Sigmoid colon (tissue), 7 donors: ENCODE data around the gene NCSTN. TPM values are rescaled to one million over a fixed set of nuclear protein-coding genes. Genes with fewer than 3 reads are reported as not detected.
A peak's percentile ranks its signal among the peaks of the same experiment; 100 is the strongest.

ENCODE experiments used
- DNase-seq: peaks from one replicate; pipeline ENCODE4 v3.0.0-alpha.2; 2019
- H3K27ac ChIP-seq, 4 donors: fragments of 200-600 bp; sonication (generic); one replicate each; pipeline ENCODE4 v1.5.1; 2016 to 2019; ENCODE audit warnings: mild to moderate bottlenecking in 1 of 4
- H3K27me3 ChIP-seq, 3 donors: fragments of 200-600 bp; sonication (generic); one replicate each; pipeline ENCODE4 v1.5.1; 2019; ENCODE audit warnings: mild to moderate bottlenecking in 1 of 3
- H3K36me3 ChIP-seq, 4 donors: fragments of 200-600 bp; sonication (generic); one replicate each; pipeline ENCODE4 v1.5.1; 2016 to 2019
- H3K4me1 ChIP-seq, 4 donors: fragments of 200-600 bp; sonication (generic); one replicate each; pipeline ENCODE4 v1.5.1; 2017 to 2019
- H3K4me3 ChIP-seq, 4 donors: fragments of 200-600 bp; sonication (generic); one replicate each; pipeline ENCODE4 v1.5.1; 2017 to 2019; ENCODE audit warnings: mild to moderate bottlenecking in 2 of 4, moderate library complexity in 1 of 4
- H3K9me3 ChIP-seq, 4 donors: fragments of 200-600 bp in 3 of 4; sonication (generic) in 3 of 4; one replicate each; pipeline versions ENCODE4 v1.5.1 to v1.6.1; 2013 to 2019
- EP300 ChIP-seq, 4 donors: sonication (generic); formaldehyde crosslinking; IDR thresholded peaks; one replicate each; pipeline ENCODE4 v1.6.1; 2017; ENCODE audit warnings: antibody characterized with exemption in 4 of 4
- POLR2A ChIP-seq, 2 donors: fragments of 450-650 bp; IDR thresholded peaks; one replicate each; pipeline ENCODE4 v1.6.1; 2016; ENCODE audit warnings: antibody characterized with exemption in 2 of 2, mild to moderate bottlenecking in 2 of 2, moderate library complexity in 2 of 2
- POLR2AphosphoS5 ChIP-seq, 4 donors: sonication (generic); formaldehyde crosslinking; IDR thresholded peaks; one replicate each; pipeline ENCODE4 v1.6.1; 2017; ENCODE audit warnings: antibody characterized with exemption in 4 of 4
- WGBS, 2 donors: extraction: QIAGEN DNeasy Blood & Tissue Kit; methylation state at CpG; one replicate each; pipeline ENCODE4 v1.1.7; 2013; 5-methylcytosine and 5-hydroxymethylcytosine counted together
- intact Hi-C: fragments of 100-400 bp; cut with DNase I; formaldehyde crosslinking; loops from one replicate; pipeline ENCODE4 v1.15.1; 2023
- polyA plus RNA-seq, 3 donors: library from polyadenylated mRNA; stranded (reverse); fragments of 200-250 nt; gene quantifications; one replicate each; pipeline ENCODE4 v1.2.3, GENCODE V29; 2013
- total RNA-seq, 4 donors: library from RNA; depleted of rRNA; stranded (reverse); fragments of >200 nt; gene quantifications; one replicate each; pipeline ENCODE4 v1.1.0, GENCODE V29; 2016
- TF ChIP-seq, protein P1 (sequence below), 4 experiments: fragments of 450-650 bp in 3 of 4; fragments of 200-600 bp in 1 of 4; IDR thresholded peaks; one replicate each; pipeline ENCODE4 v1.5.1; 2016 to 2019; ENCODE audit warnings: antibody characterized with exemption in 4 of 4, mild to moderate bottlenecking in 3 of 4, moderate library complexity in 2 of 4
- donor health status: healthy with polysubstance abuse.
- donor health status: Bipolar disorder and iron deficiency.
- donor health status: healthy.

NCSTN gene
- total and polyA plus RNA-seq, 7 donors = 12.0 to 55.6 (median 32.9) TPM

DNA sequence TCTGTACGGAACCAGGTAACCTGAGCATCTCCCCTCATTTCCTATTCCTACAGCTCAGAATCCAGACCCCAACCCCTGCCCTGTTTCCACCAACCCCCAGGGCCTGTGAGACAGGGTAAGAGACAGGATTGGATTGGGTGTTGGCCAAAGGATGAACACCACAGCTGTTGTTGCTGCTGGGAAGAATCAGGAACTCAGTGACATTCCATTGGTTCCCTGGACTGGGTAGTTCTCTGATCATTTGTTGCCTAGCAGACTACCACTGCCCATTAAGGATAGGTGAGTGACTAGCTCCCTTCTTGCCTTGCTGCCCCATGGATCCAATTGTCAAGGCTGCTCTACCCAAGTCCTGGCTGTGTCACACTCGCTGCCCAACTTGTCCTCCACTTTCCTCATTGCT is 10.0 kb downstream of the NCSTN start:
- no peak overlapping the region for H3K27ac ChIP-seq
- no peaks in the 10 kb centered on the region for H3K27me3 ChIP-seq
- intact Hi-C loops = no loop called here
- H3K4me1 ChIP-seq = no peaks in the 10 kb centered on the region
- peaks cover 60 to 100% (median 86%) of the 10 kb centered on the region in 4 donors for H3K36me3 ChIP-seq
- 94% methylated on average over 2 of the region's 2 CpGs for WGBS, 2 donors
- no peak overlapping the region for H3K4me3 ChIP-seq
- DNase-seq = no peak
- TF ChIP-seq EP300 (IDR thresholded peaks at IDR 0.05) (no peak), POLR2A (IDR thresholded peaks at IDR 0.05) (no peak), POLR2AphosphoS5 (IDR thresholded peaks at IDR 0.05) (no peak)
- TF ChIP-seq, protein P1, sequence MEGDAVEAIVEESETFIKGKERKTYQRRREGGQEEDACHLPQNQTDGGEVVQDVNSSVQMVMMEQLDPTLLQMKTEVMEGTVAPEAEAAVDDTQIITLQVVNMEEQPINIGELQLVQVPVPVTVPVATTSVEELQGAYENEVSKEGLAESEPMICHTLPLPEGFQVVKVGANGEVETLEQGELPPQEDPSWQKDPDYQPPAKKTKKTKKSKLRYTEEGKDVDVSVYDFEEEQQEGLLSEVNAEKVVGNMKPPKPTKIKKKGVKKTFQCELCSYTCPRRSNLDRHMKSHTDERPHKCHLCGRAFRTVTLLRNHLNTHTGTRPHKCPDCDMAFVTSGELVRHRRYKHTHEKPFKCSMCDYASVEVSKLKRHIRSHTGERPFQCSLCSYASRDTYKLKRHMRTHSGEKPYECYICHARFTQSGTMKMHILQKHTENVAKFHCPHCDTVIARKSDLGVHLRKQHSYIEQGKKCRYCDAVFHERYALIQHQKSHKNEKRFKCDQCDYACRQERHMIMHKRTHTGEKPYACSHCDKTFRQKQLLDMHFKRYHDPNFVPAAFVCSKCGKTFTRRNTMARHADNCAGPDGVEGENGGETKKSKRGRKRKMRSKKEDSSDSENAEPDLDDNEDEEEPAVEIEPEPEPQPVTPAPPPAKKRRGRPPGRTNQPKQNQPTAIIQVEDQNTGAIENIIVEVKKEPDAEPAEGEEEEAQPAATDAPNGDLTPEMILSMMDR (IDR thresholded peaks at IDR 0.05) = no peak
- H3K9me3 ChIP-seq = no peaks in the 10 kb centered on the region

DNA sequence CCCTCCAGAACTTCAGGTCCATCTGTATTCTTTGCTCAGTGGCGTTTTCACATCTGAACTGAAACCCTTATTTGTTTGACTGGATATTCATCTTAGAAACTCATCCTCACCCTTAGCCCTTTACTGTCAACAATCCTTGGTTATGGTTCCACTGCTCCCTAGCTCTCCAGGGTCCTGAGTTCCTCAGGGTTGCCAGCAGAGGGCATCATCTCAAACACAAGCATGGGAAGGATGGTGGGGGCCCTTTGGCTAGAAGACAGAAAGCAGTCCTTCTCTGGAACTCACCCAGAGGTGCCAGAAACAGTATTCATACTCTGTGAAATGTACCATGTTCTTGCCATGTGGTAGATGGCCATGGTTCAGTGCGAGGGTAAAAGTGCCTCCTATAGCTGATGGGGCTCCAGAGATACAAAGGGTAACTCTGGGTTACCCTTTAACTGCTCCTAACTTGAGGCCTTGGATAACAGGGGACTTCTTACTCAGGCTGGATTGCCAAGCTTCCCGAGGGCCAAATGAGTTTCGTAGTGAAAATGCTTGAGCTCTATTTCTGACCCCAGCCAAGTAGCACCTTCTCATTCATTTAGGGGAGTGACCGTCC is 11.3 kb downstream of the NCSTN start:
- peaks cover 57 to 96% (median 82%) of the 10 kb centered on the region in 4 donors for H3K36me3 ChIP-seq
- intact Hi-C loops = no loop called here
- no peaks in the 10 kb centered on the region for H3K4me1 ChIP-seq
- H3K27ac ChIP-seq = no peak overlapping the region
- no peak for TF ChIP-seq POLR2A (IDR thresholded peaks at IDR 0.05)
- TF ChIP-seq, protein P1 (IDR thresholded peaks at IDR 0.05) = peak in 2 of 4 experiments; percentile 11 to 27
- H3K27me3 ChIP-seq = no peaks in the 10 kb centered on the region
- H3K9me3 ChIP-seq = no peaks in the 10 kb centered on the region
- WGBS, 2 donors = 75 to 86% methylated on average over 5 of the region's 5 CpGs
- H3K4me3 ChIP-seq = no peak overlapping the region
- no peak for DNase-seq

DNA sequence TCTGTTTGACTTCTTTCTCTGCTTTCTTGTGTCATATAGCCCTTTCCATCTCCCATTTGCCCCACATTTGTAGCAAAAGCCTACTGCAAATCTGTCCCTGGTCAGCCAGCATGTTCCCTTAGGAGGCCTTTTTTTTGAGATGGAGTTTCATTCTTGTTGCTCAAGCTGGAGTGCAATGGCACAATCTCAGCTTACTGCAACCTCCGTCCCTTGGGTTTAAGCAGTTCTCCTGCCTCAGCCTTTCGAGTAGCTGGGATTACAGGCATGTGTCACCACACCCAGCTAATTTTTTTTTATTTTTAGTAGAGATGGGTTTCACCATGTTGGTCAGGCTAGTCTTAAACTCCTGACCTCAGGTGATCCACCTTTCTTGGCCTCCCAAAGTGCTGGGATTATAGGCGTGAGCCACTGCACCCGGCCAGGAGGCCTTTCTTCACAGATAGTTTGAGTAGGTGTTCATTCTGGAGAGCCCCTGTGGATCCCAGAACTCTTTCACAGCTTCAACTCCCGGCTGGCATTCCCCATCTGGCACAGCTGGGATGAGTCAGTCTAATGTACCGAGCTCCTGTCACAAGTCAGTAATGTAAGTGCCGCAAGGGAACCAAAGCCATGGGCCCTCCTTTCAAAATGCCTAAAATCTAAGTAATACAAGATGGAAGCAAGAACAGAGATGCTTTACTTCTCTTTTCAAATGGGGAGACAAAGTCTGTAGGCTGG is 14.3 kb downstream of the NCSTN start:
- Histone ChIP-seq H3K36me3 (peaks cover 42 to 78% (median 54%) of the 10 kb centered on the region in 4 donors), H3K4me3 (no peak overlapping the region), H3K27me3 (no peaks in the 10 kb centered on the region), H3K4me1 (no peaks in the 10 kb centered on the region), H3K27ac (peak overlapping the region in 1 of 4 donors; percentile 1), H3K9me3 (no peaks in the 10 kb centered on the region)
- intact Hi-C loops = no loop called here
- WGBS, 2 donors = 87 to 93% methylated on average over 7 of the region's 7 CpGs
- no peak for DNase-seq
- TF ChIP-seq EP300 (IDR thresholded peaks at IDR 0.05) (no peak), POLR2A (IDR thresholded peaks at IDR 0.05) (no peak), POLR2AphosphoS5 (IDR thresholded peaks at IDR 0.05) (no peak)
- TF ChIP-seq, protein P1 (IDR thresholded peaks at IDR 0.05) = no peak

DNA sequence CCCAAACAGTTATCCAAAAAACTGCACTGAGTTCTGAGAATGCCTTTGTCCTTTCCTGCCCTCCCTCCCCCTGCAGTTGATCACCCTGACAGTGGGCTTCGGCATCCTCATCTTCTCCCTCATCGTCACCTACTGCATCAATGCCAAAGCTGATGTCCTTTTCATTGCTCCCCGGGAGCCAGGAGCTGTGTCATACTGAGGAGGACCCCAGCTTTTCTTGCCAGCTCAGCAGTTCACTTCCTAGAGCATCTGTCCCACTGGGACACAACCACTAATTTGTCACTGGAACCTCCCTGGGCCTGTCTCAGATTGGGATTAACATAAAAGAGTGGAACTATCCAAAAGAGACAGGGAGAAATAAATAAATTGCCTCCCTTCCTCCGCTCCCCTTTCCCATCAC is 14.9 kb downstream of the NCSTN start:
- no peaks in the 10 kb centered on the region for H3K9me3 ChIP-seq
- DNase-seq = no peak
- intact Hi-C loops = no loop called here
- H3K27me3 ChIP-seq = no peaks in the 10 kb centered on the region
- no peak overlapping the region for H3K4me3 ChIP-seq
- peaks cover 36 to 72% (median 48%) of the 10 kb centered on the region in 4 donors for H3K36me3 ChIP-seq
- TF ChIP-seq POLR2A (IDR thresholded peaks at IDR 0.05) (no peak), POLR2AphosphoS5 (IDR thresholded peaks at IDR 0.05) (no peak), EP300 (IDR thresholded peaks at IDR 0.05) (no peak)
- TF ChIP-seq, protein P1 (IDR thresholded peaks at IDR 0.05) = no peak
- H3K27ac ChIP-seq = peak overlapping the region in 1 of 4 donors; percentile 1
- H3K4me1 ChIP-seq = no peaks in the 10 kb centered on the region
- WGBS, 2 donors = 92% methylated on average over 4 of the region's 4 CpGs
